GM23338 (cell line): Measurements from ENCODE around the gene LIPA. TPM values are rescaled to one million over a fixed set of nuclear protein-coding genes. Genes with fewer than 3 reads are reported as not detected.

Experiments
- ATAC-seq: fragments of 200-7000 bp; cut with Tn5 transposase; 3 replicates; pipeline ENCODE4 v1.9.1; 2020
- DNase-seq: peaks from one replicate; pipeline ENCODE4 v3.0.0-alpha.2; 2015; ENCODE audit warnings: low spot score
- H2AFZ ChIP-seq: fragments of 200-600 bp; sonication (generic); 2 replicates; pipeline ENCODE4 v1.8.0; 2016; ENCODE audit warnings: antibody characterized with exemption, mild to moderate bottlenecking, moderate library complexity
- H3F3A ChIP-seq: fragments of 200-600 bp; sonication (generic); replicated peaks from 2 replicates; pipeline ENCODE4 v1.8.0; 2017; ENCODE audit warnings: antibody characterized with exemption, mixed run types, low read depth
- H3K27ac ChIP-seq: fragments of 200-600 bp; sonication (generic); 2 replicates; pipeline ENCODE4 v1.6.1; 2016; ENCODE audit warnings: low read depth
- H3K27me3 ChIP-seq: fragments of 200-600 bp; sonication (generic); 2 replicates; pipeline ENCODE4 v1.8.0; 2016; ENCODE audit warnings: mild to moderate bottlenecking, mixed run types, moderate library complexity; ENCODE audit not compliant: insufficient read depth
- H3K36me3 ChIP-seq: fragments of 200-600 bp; sonication (generic); 2 replicates; pipeline ENCODE4 v1.8.0; 2016; ENCODE audit warnings: mild to moderate bottlenecking; ENCODE audit not compliant: insufficient read depth
- H3K4me1 ChIP-seq: fragments of 200-600 bp; sonication (generic); 2 replicates; pipeline ENCODE4 v1.8.0; 2016; ENCODE audit warnings: mild to moderate bottlenecking, moderate library complexity; ENCODE audit not compliant: insufficient read depth
- H3K4me2 ChIP-seq: fragments of 200-600 bp; sonication (generic); 2 replicates; pipeline ENCODE4 v1.7.1; 2017; ENCODE audit warnings: mixed run types
- H3K4me3 ChIP-seq: fragments of 200-600 bp; sonication (generic); 2 replicates; pipeline ENCODE4 v1.6.1; 2016; ENCODE audit warnings: mixed run types
- H3K79me2 ChIP-seq: fragments of 200-600 bp; sonication (generic); replicated peaks from 2 replicates; pipeline ENCODE4 v1.8.0; 2017; ENCODE audit warnings: mild to moderate bottlenecking; ENCODE audit not compliant: insufficient read depth
- H3K9me2 ChIP-seq: fragments of 200-600 bp; sonication (generic); 2 replicates; pipeline ENCODE4 v1.8.0; 2017; ENCODE audit not compliant: insufficient read depth
- H4K20me1 ChIP-seq: fragments of 200-600 bp; sonication (generic); replicated peaks from 2 replicates; pipeline ENCODE4 v1.8.0; 2017; ENCODE audit warnings: mild to moderate bottlenecking; ENCODE audit not compliant: insufficient read depth
- H3K27ac Mint-ChIP-seq: 2 replicates; pipeline ENCODE4 v1.8.0; 2020; ENCODE audit warnings: inconsistent platforms, mild to moderate bottlenecking, moderate library complexity, mixed read lengths
- H3K27me3 Mint-ChIP-seq: 3 replicates; pipeline ENCODE4 v1.8.0; 2022; ENCODE audit warnings: low read depth, mild to moderate bottlenecking, moderate library complexity, mixed read lengths, inconsistent platforms; ENCODE audit not compliant: insufficient read depth, poor library complexity
- H3K36me3 Mint-ChIP-seq: 3 replicates; pipeline ENCODE4 v1.8.0; 2021; ENCODE audit warnings: low read depth, mild to moderate bottlenecking, inconsistent platforms, moderate library complexity, mixed read lengths
- H3K4me1 Mint-ChIP-seq: 3 replicates; pipeline ENCODE4 v1.8.0; 2020; ENCODE audit warnings: mild to moderate bottlenecking, inconsistent platforms, mixed read lengths
- H3K4me3 Mint-ChIP-seq: 3 replicates; pipeline ENCODE4 v1.8.0; 2021; ENCODE audit warnings: moderate library complexity, mild to moderate bottlenecking, inconsistent platforms, mixed read lengths
- H3K9me3 Mint-ChIP-seq: 3 replicates; pipeline ENCODE4 v1.8.0; 2020; ENCODE audit warnings: moderate library complexity, mild to moderate bottlenecking, inconsistent platforms, mixed read lengths
- CREB1 ChIP-seq: fragments of 250-450 bp; sonication (Bioruptor Pico); IDR thresholded peaks from 2 replicates; pipeline ENCODE4 v1.5.0; 2020; ENCODE audit warnings: low read depth, mild to moderate bottlenecking, moderate library complexity
- EZH2phosphoT487 ChIP-seq: fragments of 200-600 bp; sonication (generic); IDR thresholded peaks from one replicate; pipeline ENCODE4 v1.8.1; 2018; ENCODE audit warnings: antibody characterized with exemption; ENCODE audit not compliant: unreplicated experiment
- POLR2AphosphoS5 ChIP-seq: IDR thresholded peaks from 2 replicates; pipeline ENCODE4 v1.6.1; 2016; ENCODE audit warnings: antibody characterized with exemption, low read depth
- ZNF114 ChIP-seq: fragments of 250-450 bp; sonication (Bioruptor Pico); IDR thresholded peaks from 2 replicates; pipeline ENCODE4 v1.5.0; 2020; ENCODE audit warnings: mild to moderate bottlenecking, moderate library complexity
- ZNF331 ChIP-seq: fragments of 250-450 bp; sonication (Bioruptor Pico); IDR thresholded peaks from 2 replicates; pipeline ENCODE4 v1.5.0; 2020; ENCODE audit warnings: low read depth, mild to moderate bottlenecking, moderate library complexity
- polyA plus RNA-seq: library from polyadenylated mRNA; unstranded; fragments of >200 nt; fragmentation: Nextera tagmentation; extraction: Ambion mirVana; gene quantifications from 2 replicates; pipeline ENCODE4 v1.2.1, GENCODE V29; 2016
- total RNA-seq: library from RNA; depleted of rRNA; stranded (reverse); fragments of >200 nt; shearing (Covaris generic); gene quantifications from 2 replicates; pipeline ENCODE4 v1.2.3, GENCODE V29; 2014
- TF ChIP-seq, protein P1 (sequence below): fragments of 250-450 bp; sonication (Bioruptor Pico); IDR thresholded peaks from 2 replicates; pipeline ENCODE4 v1.5.0; 2020; ENCODE audit warnings: mild to moderate bottlenecking, moderate library complexity

The LIPA gene
- total and polyA plus RNA-seq, 2 experiments from 2014 or later: 37.8 to 86.3 TPM

DNA sequence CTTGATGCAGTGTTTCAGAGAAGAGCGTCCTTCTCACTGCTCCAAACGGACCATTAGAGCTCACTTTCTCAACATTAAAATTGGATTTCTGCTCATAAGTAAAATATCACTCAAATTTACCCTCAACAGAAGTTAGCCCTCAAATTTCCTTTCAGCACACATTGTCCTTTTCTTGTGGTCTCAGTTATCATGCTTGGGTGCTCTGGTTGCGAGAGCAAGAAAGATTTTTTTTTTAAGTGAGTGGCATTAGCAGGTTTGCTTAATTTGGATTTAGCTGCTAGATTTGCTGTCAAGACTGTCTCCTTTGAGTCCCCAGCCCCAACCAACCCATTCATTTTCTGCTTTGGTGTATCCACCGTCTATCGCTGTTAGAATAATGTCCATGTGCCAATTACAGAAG lies 41.9 kb downstream of the LIPA start:
- H3K9me2 ChIP-seq: no peaks in the 10 kb centered on the region
- TF ChIP-seq ZNF331 (no peak), ZNF114 (no peak), CREB1 (CRISPR knock-in tag) (no peak), POLR2AphosphoS5 (no peak), EZH2phosphoT487 (no peak)
- TF ChIP-seq, protein P1, sequence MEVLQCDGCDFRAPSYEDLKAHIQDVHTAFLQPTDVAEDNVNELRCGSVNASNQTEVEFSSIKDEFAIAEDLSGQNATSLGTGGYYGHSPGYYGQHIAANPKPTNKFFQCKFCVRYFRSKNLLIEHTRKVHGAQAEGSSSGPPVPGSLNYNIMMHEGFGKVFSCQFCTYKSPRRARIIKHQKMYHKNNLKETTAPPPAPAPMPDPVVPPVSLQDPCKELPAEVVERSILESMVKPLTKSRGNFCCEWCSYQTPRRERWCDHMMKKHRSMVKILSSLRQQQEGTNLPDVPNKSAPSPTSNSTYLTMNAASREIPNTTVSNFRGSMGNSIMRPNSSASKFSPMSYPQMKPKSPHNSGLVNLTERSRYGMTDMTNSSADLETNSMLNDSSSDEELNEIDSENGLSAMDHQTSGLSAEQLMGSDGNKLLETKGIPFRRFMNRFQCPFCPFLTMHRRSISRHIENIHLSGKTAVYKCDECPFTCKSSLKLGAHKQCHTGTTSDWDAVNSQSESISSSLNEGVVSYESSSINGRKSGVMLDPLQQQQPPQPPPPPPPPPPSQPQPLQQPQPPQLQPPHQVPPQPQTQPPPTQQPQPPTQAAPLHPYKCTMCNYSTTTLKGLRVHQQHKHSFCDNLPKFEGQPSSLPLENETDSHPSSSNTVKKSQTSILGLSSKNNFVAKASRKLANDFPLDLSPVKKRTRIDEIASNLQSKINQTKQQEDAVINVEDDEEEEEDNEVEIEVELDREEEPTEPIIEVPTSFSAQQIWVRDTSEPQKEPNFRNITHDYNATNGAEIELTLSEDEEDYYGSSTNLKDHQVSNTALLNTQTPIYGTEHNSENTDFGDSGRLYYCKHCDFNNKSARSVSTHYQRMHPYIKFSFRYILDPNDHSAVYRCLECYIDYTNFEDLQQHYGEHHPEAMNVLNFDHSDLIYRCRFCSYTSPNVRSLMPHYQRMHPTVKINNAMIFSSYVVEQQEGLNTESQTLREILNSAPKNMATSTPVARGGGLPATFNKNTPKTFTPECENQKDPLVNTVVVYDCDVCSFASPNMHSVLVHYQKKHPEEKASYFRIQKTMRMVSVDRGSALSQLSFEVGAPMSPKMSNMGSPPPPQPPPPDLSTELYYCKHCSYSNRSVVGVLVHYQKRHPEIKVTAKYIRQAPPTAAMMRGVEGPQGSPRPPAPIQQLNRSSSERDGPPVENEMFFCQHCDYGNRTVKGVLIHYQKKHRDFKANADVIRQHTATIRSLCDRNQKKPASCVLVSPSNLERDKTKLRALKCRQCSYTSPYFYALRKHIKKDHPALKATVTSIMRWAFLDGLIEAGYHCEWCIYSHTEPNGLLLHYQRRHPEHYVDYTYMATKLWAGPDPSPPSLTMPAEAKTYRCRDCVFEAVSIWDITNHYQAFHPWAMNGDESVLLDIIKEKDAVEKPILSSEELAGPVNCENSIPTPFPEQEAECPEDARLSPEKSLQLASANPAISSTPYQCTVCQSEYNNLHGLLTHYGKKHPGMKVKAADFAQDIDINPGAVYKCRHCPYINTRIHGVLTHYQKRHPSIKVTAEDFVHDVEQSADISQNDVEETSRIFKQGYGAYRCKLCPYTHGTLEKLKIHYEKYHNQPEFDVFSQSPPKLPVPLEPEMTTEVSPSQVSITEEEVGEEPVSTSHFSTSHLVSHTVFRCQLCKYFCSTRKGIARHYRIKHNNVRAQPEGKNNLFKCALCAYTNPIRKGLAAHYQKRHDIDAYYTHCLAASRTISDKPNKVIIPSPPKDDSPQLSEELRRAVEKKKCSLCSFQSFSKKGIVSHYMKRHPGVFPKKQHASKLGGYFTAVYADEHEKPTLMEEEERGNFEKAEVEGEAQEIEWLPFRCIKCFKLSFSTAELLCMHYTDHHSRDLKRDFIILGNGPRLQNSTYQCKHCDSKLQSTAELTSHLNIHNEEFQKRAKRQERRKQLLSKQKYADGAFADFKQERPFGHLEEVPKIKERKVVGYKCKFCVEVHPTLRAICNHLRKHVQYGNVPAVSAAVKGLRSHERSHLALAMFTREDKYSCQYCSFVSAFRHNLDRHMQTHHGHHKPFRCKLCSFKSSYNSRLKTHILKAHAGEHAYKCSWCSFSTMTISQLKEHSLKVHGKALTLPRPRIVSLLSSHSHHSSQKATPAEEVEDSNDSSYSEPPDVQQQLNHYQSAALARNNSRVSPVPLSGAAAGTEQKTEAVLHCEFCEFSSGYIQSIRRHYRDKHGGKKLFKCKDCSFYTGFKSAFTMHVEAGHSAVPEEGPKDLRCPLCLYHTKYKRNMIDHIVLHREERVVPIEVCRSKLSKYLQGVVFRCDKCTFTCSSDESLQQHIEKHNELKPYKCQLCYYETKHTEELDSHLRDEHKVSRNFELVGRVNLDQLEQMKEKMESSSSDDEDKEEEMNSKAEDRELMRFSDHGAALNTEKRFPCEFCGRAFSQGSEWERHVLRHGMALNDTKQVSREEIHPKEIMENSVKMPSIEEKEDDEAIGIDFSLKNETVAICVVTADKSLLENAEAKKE (CRISPR knock-in tag): no peak
- no peak overlapping the region for H3K4me3 ChIP-seq

More for the DNA sequence above, 41.9 kb downstream of the LIPA start:
- H3K4me1 Mint-ChIP-seq: peaks cover 16% of the 10 kb centered on the region
- Histone ChIP-seq H3K36me3 (no peaks in the 10 kb centered on the region), H3K4me2 (no peak overlapping the region), H3K27me3 (peaks cover 58% of the 10 kb centered on the region), H3F3A (0 out of 2 replicates have a peak, but pooled peaks cover 7% of the 10 kb centered on the region), H3K27ac (no peak overlapping the region), H4K20me1 (no peaks in the 10 kb centered on the region), H3K79me2 (no peaks in the 10 kb centered on the region), H2AFZ (no peak overlapping the region), H3K4me1 (peaks cover 25% of the 10 kb centered on the region)
- H3K27me3 Mint-ChIP-seq: peaks cover 45% of the 10 kb centered on the region
- DNase-seq: no peak
- ATAC-seq: no peak
- H3K4me3 Mint-ChIP-seq: no peak overlapping the region
- no peak overlapping the region for H3K27ac Mint-ChIP-seq
- H3K36me3 Mint-ChIP-seq: no peaks in the 10 kb centered on the region
- H3K9me3 Mint-ChIP-seq: no peaks in the 10 kb centered on the region; the same call in 2 of the 3 replicates
